ENCODE data around the gene KCNQ1. TPM values are rescaled to one million over a fixed set of nuclear protein-coding genes. Genes with fewer than 3 reads are reported as not detected.

KCNQ1 gene
- total and polyA plus RNA-seq, 2 experiments from 2014 or later: 0.45 to 0.87 TPM

DNA sequence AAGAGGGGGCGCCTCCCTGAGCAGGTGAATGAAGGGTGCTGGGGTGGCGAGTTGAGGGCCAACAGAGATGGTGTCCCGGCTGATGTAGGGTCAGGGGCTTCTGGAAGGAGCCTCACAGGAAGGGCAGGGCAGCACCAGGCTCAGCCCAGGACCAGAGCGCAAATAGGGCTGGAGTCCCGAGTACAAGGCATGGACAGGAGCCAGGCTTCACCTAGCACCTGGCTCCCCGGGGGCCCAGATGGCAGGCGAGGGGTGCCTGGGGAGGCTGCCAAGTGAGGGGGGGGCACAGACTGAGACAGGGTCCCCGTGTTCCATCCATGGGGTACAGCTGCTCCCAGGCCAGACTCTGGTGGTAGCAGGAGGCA lies 105.8 kb downstream of the KCNQ1 start:
- Mint-ChIP-seq H3K4me1 (peaks cover 7% of the 10 kb centered on the region; the same call in 2 of the 3 replicates), H3K4me3 (no peak overlapping the region), H3K36me3 (ENCODE audit: low read depth) (no peaks in the 10 kb centered on the region), H3K27ac (no peak overlapping the region), H3K27me3 (ENCODE audit: insufficient read depth, low read depth, poor library complexity) (peaks cover 72% of the 10 kb centered on the region), H3K9me3 (no peaks in the 10 kb centered on the region; the same call in 2 of the 3 replicates)
- TF ChIP-seq JUNB (IDR thresholded peaks at IDR 0.05; ENCODE audit: unreplicated experiment): no peak
- TF ChIP-seq POLR2AphosphoS5 (IDR thresholded peaks at IDR 0.05; ENCODE audit: low read depth): no peak
- TF ChIP-seq ZNF114 (CRISPR knock-in tag; IDR thresholded peaks at IDR 0.05): no peak
- Histone ChIP-seq H3K79me2 (replicated peaks; ENCODE audit: insufficient read depth) (no peaks in the 10 kb centered on the region), H2AFZ (no peak overlapping the region), H3F3A (replicated peaks; ENCODE audit: low read depth) (no peaks in the 10 kb centered on the region), H3K27me3 (ENCODE audit: insufficient read depth) (peaks cover 90% of the 10 kb centered on the region), H3K36me3 (ENCODE audit: insufficient read depth) (no peaks in the 10 kb centered on the region), H3K4me2 (no peak overlapping the region), H3K9me2 (ENCODE audit: insufficient read depth) (no peaks in the 10 kb centered on the region), H4K20me1 (replicated peaks; ENCODE audit: insufficient read depth) (no peaks in the 10 kb centered on the region), H3K4me1 (ENCODE audit: insufficient read depth) (no peaks in the 10 kb centered on the region), H3K4me3 (no peak overlapping the region), H3K27ac (ENCODE audit: low read depth) (no peak overlapping the region)
- DNase-seq (ENCODE audit: low spot score) (no peak), ATAC-seq (no peak)

DNA sequence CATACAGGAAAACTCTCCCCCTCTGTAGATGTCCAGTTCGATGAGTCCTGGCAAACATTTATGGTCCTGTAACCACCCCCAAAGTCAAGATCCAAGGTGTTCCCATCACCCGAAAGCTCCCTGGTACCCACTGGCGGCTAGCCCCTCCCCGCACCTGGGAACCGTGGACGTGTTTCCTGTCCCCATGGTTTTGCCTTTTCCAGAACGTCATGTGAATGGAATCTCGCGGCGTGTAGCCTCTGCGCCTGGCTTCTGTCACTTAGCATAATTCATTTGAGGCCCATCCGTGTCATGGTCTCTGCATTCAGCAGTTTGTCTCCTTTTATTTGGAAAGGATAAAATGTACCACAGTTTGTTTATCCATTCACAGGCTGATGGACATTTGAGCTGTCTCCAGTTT lies 106.3 kb downstream of the KCNQ1 start:
- Mint-ChIP-seq H3K4me3 (no peak overlapping the region), H3K9me3 (no peaks in the 10 kb centered on the region; the same call in 2 of the 3 replicates), H3K4me1 (peaks cover 7% of the 10 kb centered on the region; the same call in 2 of the 3 replicates), H3K27ac (no peak overlapping the region), H3K27me3 (ENCODE audit: insufficient read depth, low read depth, poor library complexity) (peaks cover 71% of the 10 kb centered on the region), H3K36me3 (ENCODE audit: low read depth) (no peaks in the 10 kb centered on the region)
- DNase-seq (ENCODE audit: low spot score): no peak
- Histone ChIP-seq H3K4me2 (no peak overlapping the region), H3F3A (replicated peaks; ENCODE audit: low read depth) (no peaks in the 10 kb centered on the region), H3K79me2 (replicated peaks; ENCODE audit: insufficient read depth) (no peaks in the 10 kb centered on the region), H4K20me1 (replicated peaks; ENCODE audit: insufficient read depth) (no peaks in the 10 kb centered on the region), H3K4me3 (no peak overlapping the region), H3K27me3 (ENCODE audit: insufficient read depth) (peaks cover 90% of the 10 kb centered on the region), H3K36me3 (ENCODE audit: insufficient read depth) (no peaks in the 10 kb centered on the region), H2AFZ (no peak overlapping the region), H3K27ac (ENCODE audit: low read depth) (no peak overlapping the region), H3K4me1 (ENCODE audit: insufficient read depth) (no peaks in the 10 kb centered on the region), H3K9me2 (ENCODE audit: insufficient read depth) (no peaks in the 10 kb centered on the region)
- TF ChIP-seq CREB1 (CRISPR knock-in tag; IDR thresholded peaks at IDR 0.05; ENCODE audit: low read depth): no peak
- TF ChIP-seq, protein P1, sequence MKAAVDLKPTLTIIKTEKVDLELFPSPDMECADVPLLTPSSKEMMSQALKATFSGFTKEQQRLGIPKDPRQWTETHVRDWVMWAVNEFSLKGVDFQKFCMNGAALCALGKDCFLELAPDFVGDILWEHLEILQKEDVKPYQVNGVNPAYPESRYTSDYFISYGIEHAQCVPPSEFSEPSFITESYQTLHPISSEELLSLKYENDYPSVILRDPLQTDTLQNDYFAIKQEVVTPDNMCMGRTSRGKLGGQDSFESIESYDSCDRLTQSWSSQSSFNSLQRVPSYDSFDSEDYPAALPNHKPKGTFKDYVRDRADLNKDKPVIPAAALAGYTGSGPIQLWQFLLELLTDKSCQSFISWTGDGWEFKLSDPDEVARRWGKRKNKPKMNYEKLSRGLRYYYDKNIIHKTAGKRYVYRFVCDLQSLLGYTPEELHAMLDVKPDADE (IDR thresholded peaks at IDR 0.05): no peak
- TF ChIP-seq NANOG (IDR thresholded peaks at IDR 0.05; ENCODE audit: borderline replicate concordance): no peak
- TF ChIP-seq ZNF114 (CRISPR knock-in tag; IDR thresholded peaks at IDR 0.05): no peak
- ATAC-seq: no peak

DNA sequence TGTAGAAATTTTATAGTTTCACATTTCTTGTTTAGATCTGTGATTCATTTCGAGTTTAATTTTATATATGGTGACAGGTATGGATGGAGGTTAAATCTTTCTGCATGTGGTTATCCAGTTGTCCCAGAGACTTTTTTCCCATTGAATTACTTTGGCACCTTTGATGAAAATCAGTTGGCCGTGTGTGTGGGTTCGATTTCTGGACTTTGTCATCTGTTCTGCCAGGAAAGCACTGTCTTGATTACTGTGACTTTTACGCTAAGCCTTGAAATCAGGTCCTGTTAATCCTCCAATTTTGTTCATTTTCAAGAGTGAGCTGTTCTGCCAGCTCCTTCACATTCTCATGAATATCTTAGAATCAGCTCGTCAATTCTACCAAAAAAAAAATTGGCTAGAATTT lies 107.4 kb downstream of the KCNQ1 start:
- Histone ChIP-seq H3K79me2 (replicated peaks; ENCODE audit: insufficient read depth) (no peaks in the 10 kb centered on the region), H3K9me2 (ENCODE audit: insufficient read depth) (no peaks in the 10 kb centered on the region), H3K4me3 (no peak overlapping the region), H3K27me3 (ENCODE audit: insufficient read depth) (peaks cover 90% of the 10 kb centered on the region), H3K36me3 (ENCODE audit: insufficient read depth) (no peaks in the 10 kb centered on the region), H3F3A (replicated peaks; ENCODE audit: low read depth) (no peaks in the 10 kb centered on the region), H3K27ac (ENCODE audit: low read depth) (no peak overlapping the region), H3K4me2 (no peak overlapping the region), H3K4me1 (ENCODE audit: insufficient read depth) (no peaks in the 10 kb centered on the region), H2AFZ (no peak overlapping the region), H4K20me1 (replicated peaks; ENCODE audit: insufficient read depth) (no peaks in the 10 kb centered on the region)
- Mint-ChIP-seq H3K9me3 (no peaks in the 10 kb centered on the region; the same call in 1 of the 3 replicates), H3K4me1 (peaks cover 7% of the 10 kb centered on the region; the same call in 2 of the 3 replicates), H3K27ac (no peak overlapping the region), H3K36me3 (ENCODE audit: low read depth) (no peaks in the 10 kb centered on the region), H3K27me3 (ENCODE audit: insufficient read depth, low read depth, poor library complexity) (peaks cover 79% of the 10 kb centered on the region), H3K4me3 (no peak overlapping the region)
- DNase-seq (ENCODE audit: low spot score) (no peak), ATAC-seq (no peak)
- TF ChIP-seq CTCF (conservative IDR thresholded peaks at IDR 0.05; ENCODE audit: low read depth in 2 of 2) (no peak), ZNF462 (CRISPR knock-in tag; IDR thresholded peaks at IDR 0.05) (no peak), STAT1 (IDR thresholded peaks at IDR 0.05; ENCODE audit: unreplicated experiment) (no peak)

All from GM23338 (cell line).